ENCODE data around the gene HTRA3.

- TF ChIP-seq YY1 (IDR thresholded peaks at IDR 0.05; ENCODE audit: insufficient read depth, insufficient read length) (peak; percentile 10), ZNF274 (IDR thresholded peaks at IDR 0.05; ENCODE audit: low read depth, low read length) (no peak), SUZ12 (IDR thresholded peaks at IDR 0.05; ENCODE audit: extremely low read depth, insufficient read depth, insufficient read length) (no peak)
Observed at GRCh38 chr4:8242782-8243560, 26.6 kb upstream of the HTRA3 start.

Data from NT2/D1 (cell line).